A673 (cell line): ENCODE measurements around the gene PRKAA2.

ENCODE experiments used
- CTCF ChIP-seq: fragments of 300-800, 200-600 bp; sonication (generic); conservative IDR thresholded peaks from 2 replicates; pipeline ENCODE4 v1.5.1; 2017; ENCODE audit warnings: low read depth, mild to moderate bottlenecking, antibody characterized with exemption, low read length, moderate library complexity, mixed read lengths
- EZH2 ChIP-seq: fragments of 200-600 bp; sonication (generic); IDR thresholded peaks from 2 replicates; pipeline ENCODE4 v1.6.1; 2017; ENCODE audit warnings: borderline replicate concordance, low read depth, mild to moderate bottlenecking, mixed read lengths, antibody characterized with exemption, low read length; ENCODE audit not compliant: poor library complexity, severe bottlenecking

GRCh38 chr1:56658254-56658653, 13.1 kb downstream of the PRKAA2 start:
- TF ChIP-seq CTCF (no peak), EZH2 (no peak)
